ENCODE data around the gene AFP.
"Not testable (repeated sequence)": the region's sequence is repeated elsewhere in the genome, so short reads cannot be mapped to it uniquely, and the experiment has no call there.

AFP gene

DNA sequence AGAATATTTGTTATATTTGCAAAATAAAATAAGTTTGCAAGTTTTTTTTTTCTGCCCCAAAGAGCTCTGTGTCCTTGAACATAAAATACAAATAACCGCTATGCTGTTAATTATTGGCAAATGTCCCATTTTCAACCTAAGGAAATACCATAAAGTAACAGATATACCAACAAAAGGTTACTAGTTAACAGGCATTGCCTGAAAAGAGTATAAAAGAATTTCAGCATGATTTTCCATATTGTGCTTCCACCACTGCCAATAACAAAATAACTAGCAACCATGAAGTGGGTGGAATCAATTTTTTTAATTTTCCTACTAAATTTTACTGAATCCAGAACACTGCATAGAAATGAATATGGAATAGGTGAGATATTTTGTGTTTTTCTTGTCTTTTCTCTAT lies at the start of gene AFP:
Gene AFP (plus strand): TSS at position 238 of the 400 bp plus-strand sequence. CDS start 42 bp downstream, at position 280.
- no peak for DNase-seq (ENCODE audit: low spot score)

DNA sequence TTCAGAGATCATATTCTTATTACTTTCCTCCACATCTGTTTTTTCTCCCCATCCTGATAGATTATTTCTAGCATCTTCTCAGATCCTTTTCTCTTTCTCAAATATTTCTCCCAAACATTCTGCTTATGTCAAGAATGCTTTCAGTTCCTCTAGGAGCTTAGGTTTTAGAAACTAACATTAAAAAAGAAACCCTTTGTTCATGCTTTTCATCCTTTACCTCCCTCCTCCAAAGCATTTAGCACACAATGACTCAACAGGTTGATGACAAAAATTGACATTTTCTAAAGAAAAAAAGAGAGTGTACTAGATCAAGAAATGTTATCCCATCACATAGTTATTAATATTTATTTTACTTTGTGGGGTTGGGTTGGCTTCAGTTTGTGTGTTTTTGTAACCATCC lies 48.5 kb upstream of the AFP start:
- DNase-seq (ENCODE audit: low spot score): no peak

GRCh38 chr4:73388887-73389286 lies 47.1 kb upstream of the AFP start:
- DNase-seq (ENCODE audit: low spot score): no peak

DNA sequence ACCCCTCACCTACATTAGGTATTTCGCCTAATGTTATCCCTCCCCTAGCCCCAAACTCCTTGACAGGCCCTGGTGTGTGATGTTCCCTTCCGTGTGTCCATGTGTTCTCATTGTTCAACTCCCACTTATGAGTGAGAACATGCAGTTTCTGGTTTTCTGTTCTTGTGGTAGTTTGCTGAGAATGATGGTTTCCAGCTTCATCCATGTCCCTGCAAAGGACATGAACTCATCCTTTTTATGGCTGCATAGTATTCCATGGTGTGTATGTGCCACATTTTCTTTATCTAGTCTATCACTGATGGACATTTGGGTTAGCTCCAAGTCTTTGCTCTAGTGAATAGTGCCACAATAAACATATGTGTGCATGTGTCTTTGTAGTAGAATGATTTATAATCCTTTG lies 46.4 kb upstream of the AFP start:
- DNase-seq (ENCODE audit: low spot score): not testable (repeated sequence)

DNA sequence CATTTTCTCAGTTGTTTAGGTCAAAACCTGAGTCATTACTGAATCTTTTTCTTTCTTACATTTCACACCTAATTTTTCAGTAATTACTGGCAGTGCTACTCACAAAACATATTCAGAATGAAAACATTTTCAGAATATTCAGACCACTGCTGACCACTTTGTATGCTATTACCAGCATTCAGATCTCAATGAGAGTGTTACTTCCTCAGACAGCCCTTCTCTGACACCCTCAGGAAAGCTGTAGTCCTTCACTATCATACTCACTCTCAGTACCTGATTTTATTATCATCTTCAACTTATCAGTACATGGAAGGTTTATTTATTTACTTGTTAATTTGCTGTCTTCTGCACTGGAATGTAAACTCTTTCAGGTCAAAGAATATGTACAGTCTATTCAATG lies 44.2 kb upstream of the AFP start:
- DNase-seq (ENCODE audit: low spot score): no peak

DNA sequence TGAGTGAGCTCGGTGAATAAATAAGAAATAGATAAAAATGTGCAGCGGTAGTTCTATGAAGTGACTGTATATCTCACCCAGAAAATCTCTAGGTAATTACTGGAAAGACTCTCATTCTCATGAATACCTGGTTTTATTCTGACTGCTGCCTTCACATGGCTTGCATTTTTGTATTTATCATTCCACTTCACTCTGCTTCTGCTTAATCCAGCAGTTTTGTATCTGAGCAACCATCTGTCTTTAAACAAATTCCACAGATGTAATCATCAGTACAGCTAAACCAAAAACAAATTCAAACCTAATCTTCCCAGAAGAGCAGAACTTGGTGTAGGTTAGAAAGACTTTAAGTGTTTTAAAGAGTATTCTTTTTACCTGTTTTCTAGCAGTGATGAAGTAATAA lies 43.1 kb upstream of the AFP start:
- DNase-seq (ENCODE audit: low spot score): no peak

GRCh38 chr4:73396304-73396703 lies 39.7 kb upstream of the AFP start:
- DNase-seq (ENCODE audit: low spot score): no peak

DNA sequence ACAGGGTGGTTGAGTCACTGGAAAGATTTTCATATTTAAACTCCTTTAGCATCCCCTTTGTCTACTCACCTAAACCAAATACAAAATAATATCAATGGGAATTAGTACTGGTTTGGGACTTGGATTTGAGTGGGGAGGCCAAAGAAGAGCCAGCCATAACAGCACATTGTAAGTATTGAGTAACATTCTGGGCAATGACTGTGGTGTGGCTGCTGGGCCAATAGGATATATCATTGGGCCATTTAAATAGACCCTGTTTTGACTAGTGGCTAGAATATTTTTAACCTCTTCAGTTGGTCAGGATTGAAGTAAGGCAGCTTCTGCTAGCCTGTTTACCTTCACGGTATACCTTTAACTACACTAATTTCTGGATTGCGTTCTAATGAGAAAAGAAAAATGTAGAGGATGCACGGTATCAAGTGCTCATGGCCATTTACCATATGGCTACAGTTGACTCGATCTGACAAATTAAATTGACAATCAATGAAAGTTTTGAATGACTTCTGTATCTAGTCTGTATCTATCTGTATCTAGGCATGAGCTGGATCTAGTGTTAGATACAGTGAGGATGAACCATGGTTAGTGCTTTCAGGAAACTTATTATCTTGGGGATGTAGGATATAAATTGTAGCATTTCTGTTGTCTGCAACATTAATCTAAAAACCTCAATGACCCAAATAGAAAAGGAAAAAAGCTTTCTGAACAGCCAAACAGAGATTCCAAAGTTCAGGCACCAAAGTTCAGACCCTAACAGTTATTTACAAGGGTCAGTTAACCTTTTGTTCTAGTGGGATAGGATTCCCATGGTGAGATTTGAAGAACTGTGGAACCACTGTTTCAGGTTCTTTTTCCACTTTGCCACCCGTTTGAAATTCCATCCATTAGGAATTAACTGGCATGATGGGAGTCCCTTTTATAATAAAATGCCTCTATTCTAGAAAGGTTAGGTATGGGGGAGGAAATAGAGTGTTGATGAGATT lies 38.7 kb upstream of the AFP start:
- no peak for DNase-seq (ENCODE audit: low spot score)

- no peak for DNase-seq (ENCODE audit: low spot score)
Measured at GRCh38 chr4:73401412-73401811, 34.6 kb upstream of the AFP start.

GRCh38 chr4:73404042-73404441 lies 32.0 kb upstream of the AFP start, which contains the start of gene ALB:
Gene ALB, plus strand, starts transcription at chr4:73404287. Its CDS starts 41 bp downstream, at chr4:73404328.
- no peak for DNase-seq (ENCODE audit: low spot score)

GRCh38 chr4:73404457-73404856 lies 31.6 kb upstream of the AFP start:
- no peak for DNase-seq (ENCODE audit: low spot score)

DNA sequence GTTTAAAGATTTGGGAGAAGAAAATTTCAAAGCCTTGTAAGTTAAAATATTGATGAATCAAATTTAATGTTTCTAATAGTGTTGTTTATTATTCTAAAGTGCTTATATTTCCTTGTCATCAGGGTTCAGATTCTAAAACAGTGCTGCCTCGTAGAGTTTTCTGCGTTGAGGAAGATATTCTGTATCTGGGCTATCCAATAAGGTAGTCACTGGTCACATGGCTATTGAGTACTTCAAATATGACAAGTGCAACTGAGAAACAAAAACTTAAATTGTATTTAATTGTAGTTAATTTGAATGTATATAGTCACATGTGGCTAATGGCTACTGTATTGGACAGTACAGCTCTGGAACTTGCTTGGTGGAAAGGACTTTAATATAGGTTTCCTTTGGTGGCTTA lies 30.9 kb upstream of the AFP start:
- DNase-seq (ENCODE audit: low spot score): no peak

DNA sequence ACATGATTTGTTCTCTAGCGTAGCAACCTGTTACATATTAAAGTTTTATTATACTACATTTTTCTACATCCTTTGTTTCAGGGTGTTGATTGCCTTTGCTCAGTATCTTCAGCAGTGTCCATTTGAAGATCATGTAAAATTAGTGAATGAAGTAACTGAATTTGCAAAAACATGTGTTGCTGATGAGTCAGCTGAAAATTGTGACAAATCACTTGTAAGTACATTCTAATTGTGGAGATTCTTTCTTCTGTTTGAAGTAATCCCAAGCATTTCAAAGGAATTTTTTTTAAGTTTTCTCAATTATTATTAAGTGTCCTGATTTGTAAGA lies 29.5 kb upstream of the AFP start:
- DNase-seq (ENCODE audit: low spot score): no peak

DNA sequence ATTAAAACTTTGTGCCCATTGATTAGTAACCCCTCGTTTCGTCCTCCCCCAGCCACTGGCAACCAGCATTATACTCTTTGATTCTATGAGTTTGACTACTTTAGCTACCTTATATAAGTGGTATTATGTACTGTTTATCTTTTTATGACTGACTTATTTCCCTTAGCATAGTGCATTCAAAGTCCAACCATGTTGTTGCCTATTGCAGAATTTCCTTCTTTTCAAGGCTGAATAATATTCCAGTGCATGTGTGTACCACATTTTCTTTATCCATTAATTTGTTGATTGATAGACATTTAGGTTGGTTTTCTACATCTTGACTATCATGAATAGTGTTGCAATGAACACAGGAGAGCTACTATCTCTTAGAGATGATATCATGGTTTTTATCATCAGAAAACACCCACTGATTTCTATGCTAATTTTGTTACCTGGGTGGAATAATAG lies 28.8 kb upstream of the AFP start:
- no peak for DNase-seq (ENCODE audit: low spot score)

- no peak for DNase-seq (ENCODE audit: low spot score)
Measured at GRCh38 chr4:73408181-73408867, 27.7 kb upstream of the AFP start.

DNA sequence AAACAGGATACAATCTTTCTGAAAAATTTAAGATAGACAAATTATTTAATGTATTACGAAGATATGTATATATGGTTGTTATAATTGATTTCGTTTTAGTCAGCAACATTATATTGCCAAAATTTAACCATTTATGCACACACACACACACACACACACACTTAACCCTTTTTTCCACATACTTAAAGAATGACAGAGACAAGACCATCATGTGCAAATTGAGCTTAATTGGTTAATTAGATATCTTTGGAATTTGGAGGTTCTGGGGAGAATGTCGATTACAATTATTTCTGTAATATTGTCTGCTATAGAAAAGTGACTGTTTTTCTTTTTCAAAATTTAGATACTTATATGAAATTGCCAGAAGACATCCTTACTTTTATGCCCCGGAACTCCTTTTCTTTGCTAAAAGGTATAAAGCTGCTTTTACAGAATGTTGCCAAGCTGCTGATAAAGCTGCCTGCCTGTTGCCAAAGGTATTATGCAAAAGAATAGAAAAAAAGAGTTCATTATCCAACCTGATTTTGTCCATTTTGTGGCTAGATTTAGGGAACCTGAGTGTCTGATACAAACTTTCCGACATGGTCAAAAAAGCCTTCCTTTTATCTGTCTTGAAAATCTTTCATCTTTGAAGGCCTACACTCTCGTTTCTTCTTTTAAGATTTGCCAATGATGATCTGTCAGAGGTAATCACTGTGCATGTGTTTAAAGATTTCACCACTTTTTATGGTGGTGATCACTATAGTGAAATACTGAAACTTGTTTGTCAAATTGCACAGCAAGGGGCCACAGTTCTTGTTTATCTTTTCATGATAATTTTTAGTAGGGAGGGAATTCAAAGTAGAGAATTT lies 26.8 kb upstream of the AFP start:
- no peak for DNase-seq (ENCODE audit: low spot score)

DNA sequence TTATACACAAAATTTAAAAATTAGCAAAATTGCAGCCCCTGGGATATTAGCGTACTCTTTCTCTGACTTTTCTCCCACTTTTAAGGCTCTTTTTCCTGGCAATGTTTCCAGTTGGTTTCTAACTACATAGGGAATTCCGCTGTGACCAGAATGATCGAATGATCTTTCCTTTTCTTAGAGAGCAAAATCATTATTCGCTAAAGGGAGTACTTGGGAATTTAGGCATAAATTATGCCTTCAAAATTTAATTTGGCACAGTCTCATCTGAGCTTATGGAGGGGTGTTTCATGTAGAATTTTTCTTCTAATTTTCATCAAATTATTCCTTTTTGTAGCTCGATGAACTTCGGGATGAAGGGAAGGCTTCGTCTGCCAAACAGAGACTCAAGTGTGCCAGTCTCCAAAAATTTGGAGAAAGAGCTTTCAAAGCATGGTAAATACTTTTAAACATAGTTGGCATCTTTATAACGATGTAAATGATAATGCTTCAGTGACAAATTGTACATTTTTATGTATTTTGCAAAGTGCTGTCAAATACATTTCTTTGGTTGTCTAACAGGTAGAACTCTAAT lies 26.0 kb upstream of the AFP start:
- no peak for DNase-seq (ENCODE audit: low spot score)

DNA sequence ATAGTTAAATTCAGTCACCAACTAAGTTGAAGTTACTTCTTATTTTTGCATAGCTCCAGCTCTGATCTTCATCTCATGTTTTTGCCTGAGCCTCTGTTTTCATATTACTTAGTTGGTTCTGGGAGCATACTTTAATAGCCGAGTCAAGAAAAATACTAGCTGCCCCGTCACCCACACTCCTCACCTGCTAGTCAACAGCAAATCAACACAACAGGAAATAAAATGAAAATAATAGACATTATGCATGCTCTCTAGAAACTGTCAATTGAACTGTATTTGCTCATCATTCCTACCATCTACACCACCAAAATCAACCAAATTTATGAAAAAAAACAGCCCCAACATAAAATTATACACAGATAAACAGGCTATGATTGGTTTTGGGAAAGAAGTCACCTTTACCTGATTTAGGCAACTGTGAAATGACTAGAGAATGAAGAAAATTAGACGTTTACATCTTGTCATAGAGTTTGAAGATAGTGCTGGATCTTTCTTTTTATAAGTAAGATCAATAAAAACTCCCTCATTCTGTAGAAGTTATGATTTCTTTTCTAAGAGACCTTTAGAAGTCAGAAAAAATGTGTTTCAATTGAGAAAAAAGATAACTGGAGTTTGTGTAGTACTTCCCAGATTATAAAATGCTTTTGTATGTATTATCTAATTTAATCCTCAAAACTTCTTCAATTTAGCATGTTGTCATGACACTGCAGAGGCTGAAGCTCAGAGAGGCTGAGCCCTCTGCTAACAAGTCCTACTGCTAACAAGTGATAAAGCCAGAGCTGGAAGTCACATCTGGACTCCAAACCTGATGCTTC lies 24.9 kb upstream of the AFP start:
- DNase-seq (ENCODE audit: low spot score): no peak

- DNase-seq (ENCODE audit: low spot score): no peak
Measured at GRCh38 chr4:73411731-73412414, 24.1 kb upstream of the AFP start.

- DNase-seq (ENCODE audit: low spot score): no peak
Measured at GRCh38 chr4:73413294-73413755, 22.7 kb upstream of the AFP start.

DNA sequence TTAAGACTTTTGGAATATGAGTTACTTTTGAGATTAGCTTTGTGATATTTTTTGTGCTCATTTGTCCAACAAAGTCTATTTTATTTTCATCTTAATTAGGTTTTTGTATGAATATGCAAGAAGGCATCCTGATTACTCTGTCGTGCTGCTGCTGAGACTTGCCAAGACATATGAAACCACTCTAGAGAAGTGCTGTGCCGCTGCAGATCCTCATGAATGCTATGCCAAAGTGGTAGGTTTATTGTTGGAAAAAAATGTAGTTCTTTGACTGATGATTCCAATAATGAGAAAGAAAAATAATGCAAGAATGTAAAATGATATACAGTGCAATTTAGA lies 21.1 kb upstream of the AFP start:
- DNase-seq (ENCODE audit: low spot score): no peak
